ENCODE measurements around the gene FAM43A.

FAM43A gene

GRCh38 chr3:194664857-194665256 lies 20.8 kb upstream of the FAM43A start:
- no peak for DNase-seq (ENCODE audit: low spot score)
- Histone ChIP-seq H3K27ac (no peak overlapping the region), H3K4me3 (no peak overlapping the region)
- no peak for TF ChIP-seq CTCF (IDR thresholded peaks at IDR 0.05)

- TF ChIP-seq CTCF (IDR thresholded peaks at IDR 0.05), result no peak
These were observed 18.3 kb upstream of the FAM43A start for GRCh38 chr3:194667363-194667762.

GRCh38 chr3:194671511-194671899 lies 14.2 kb upstream of the FAM43A start:
- Histone ChIP-seq H3K27ac (peak overlapping the region; percentile 79 to 84), H3K4me3 (peak overlapping the region; percentile 77)
- TF ChIP-seq CTCF (IDR thresholded peaks at IDR 0.05), result no peak
- DNase-seq (ENCODE audit: low spot score), result no peak

More at GRCh38 chr3:194667363-194667762, 18.3 kb upstream of the FAM43A start:
- no peak overlapping the region for H3K27ac ChIP-seq
- DNase-seq (ENCODE audit: low spot score), result no peak
- no peak overlapping the region for H3K4me3 ChIP-seq

GRCh38 chr3:194671900-194672808 lies 13.5 kb upstream of the FAM43A start, which contains the start of gene LSG1:
Gene LSG1 (minus strand): TSS chr3:194672191. CDS start chr3:194672162, 29 bp downstream.
- Histone ChIP-seq H3K4me3 (peak within 1 kb of the TSS; percentile 77), H3K27ac (peak within 1 kb of the TSS; percentile 79 to 84)
- peak; percentile 93 for DNase-seq (ENCODE audit: low spot score)
- no peak for TF ChIP-seq CTCF (IDR thresholded peaks at IDR 0.05)

- Histone ChIP-seq H3K27ac (peak overlapping the region; percentile 79 to 84), H3K4me3 (peak overlapping the region; percentile 77)
- DNase-seq (ENCODE audit: low spot score), result no peak
- no peak for TF ChIP-seq CTCF (IDR thresholded peaks at IDR 0.05)
These were observed 12.8 kb upstream of the FAM43A start for GRCh38 chr3:194672876-194673275.

GRCh38 chr3:194673761-194674160 lies 11.9 kb upstream of the FAM43A start:
- no peak overlapping the region for H3K4me3 ChIP-seq
- no peak overlapping the region for H3K27ac ChIP-seq
- TF ChIP-seq CTCF (IDR thresholded peaks at IDR 0.05), result no peak
- DNase-seq (ENCODE audit: low spot score), result peak; percentile 49
